ENCODE data around the gene AQP6. TPM values are rescaled to one million over a fixed set of nuclear protein-coding genes. Genes with fewer than 3 reads are reported as not detected.
A peak's percentile ranks its signal among the peaks of the same experiment; 100 is the strongest.

The AQP6 gene
- total RNA-seq, 4 donors from 2014 or later: 0.39 to 0.63 TPM; not detected in 2

DNA sequence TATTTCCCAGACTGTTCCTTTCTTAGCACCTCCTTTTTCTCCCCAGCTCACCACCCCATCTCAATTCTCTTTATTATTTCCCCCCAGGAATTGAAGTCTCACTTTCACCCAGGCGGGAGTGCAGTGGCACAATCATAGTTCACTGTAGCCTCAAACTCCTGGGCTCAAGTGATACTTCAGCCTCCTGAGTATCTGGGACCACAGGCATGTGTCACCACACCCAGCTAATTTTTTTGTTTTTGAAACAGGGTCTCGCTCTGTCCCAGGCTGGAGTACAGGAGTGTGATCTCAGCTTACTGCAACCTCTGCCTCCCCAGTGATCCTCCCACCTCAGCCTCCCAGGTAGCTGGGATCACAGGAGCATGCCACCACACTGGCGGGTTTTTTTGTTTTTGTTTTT lies 41.6 kb downstream of the AQP6 start:
- WGBS, 2 donors: 95 to 97% methylated on average over 3 of the region's 3 CpGs
- Histone ChIP-seq H3K36me3 (no peaks in the 10 kb centered on the region), H3K27me3 (no peaks in the 10 kb centered on the region), H3K27ac (no peak overlapping the region), H3K4me1 (peaks cover 0 to 23% (median 4%) of the 10 kb centered on the region in 4 donors), H3K4me3 (no peak overlapping the region), H3K9me3 (no peaks in the 10 kb centered on the region)
- TF ChIP-seq POLR2A (IDR thresholded peaks at IDR 0.05): no peak
- no peak for TF ChIP-seq EP300 (IDR thresholded peaks at IDR 0.05)
- TF ChIP-seq, protein P1, sequence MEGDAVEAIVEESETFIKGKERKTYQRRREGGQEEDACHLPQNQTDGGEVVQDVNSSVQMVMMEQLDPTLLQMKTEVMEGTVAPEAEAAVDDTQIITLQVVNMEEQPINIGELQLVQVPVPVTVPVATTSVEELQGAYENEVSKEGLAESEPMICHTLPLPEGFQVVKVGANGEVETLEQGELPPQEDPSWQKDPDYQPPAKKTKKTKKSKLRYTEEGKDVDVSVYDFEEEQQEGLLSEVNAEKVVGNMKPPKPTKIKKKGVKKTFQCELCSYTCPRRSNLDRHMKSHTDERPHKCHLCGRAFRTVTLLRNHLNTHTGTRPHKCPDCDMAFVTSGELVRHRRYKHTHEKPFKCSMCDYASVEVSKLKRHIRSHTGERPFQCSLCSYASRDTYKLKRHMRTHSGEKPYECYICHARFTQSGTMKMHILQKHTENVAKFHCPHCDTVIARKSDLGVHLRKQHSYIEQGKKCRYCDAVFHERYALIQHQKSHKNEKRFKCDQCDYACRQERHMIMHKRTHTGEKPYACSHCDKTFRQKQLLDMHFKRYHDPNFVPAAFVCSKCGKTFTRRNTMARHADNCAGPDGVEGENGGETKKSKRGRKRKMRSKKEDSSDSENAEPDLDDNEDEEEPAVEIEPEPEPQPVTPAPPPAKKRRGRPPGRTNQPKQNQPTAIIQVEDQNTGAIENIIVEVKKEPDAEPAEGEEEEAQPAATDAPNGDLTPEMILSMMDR (IDR thresholded peaks at IDR 0.05): no peak
- no peak for DNase-seq (ENCODE audit: low spot score in 2 of 2)

DNA sequence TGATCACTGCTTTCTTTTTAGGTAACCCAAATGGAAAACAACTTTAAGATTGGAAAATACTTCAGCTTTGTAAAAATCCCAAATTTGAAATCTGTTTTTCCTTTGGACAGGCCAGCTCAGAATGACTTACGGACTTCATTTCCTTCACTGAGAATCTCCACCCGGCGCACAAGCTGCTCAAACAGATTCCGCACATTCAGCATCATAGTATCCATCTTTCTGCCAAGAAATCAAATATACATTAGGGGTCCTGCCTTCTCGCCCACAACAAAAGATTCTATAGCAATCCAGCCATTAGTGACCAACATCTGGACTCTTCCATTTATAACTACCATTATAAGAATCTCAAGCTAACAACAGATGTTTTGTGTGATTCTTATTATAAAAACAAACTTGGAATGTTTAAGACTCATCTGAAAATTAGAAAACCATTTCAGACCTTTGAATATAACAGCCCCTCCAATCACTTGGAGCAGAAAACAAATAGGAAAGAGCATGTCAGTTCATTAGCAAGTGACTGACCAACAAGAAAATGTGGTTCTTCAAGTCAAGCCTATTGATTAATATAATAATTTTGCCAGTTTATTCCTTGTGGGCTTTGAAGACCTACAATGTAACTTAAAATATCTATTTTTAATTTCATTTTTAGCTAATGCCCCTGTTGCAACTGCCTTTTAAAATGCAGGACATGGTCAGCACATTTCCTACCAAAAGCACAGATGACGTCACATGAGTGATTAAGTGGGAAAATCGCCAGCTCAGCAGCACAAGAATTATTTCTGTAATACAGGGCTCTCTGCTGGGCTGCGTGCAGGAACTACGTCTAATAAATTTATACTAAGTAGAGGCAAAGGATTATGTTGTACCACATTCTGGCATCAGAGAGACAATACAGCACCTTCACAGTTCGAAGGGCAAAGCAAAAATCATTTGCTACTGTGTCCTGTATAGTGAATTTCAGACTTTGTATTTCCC lies 44.0 kb downstream of the AQP6 start:
- Histone ChIP-seq H3K9me3 (no peaks in the 10 kb centered on the region), H3K36me3 (no peaks in the 10 kb centered on the region), H3K27me3 (no peaks in the 10 kb centered on the region), H3K27ac (peak overlapping the region in 3 of 4 donors; percentile 41 to 82 (median 63)), H3K4me1 (peaks cover 0 to 23% (median 4%) of the 10 kb centered on the region in 4 donors), H3K4me3 (no peak overlapping the region)
- TF ChIP-seq, protein P1 (IDR thresholded peaks at IDR 0.05): no peak
- peak in 1 of 2 donors; percentile 61 for TF ChIP-seq EP300 (IDR thresholded peaks at IDR 0.05)
- DNase-seq (ENCODE audit: low spot score in 2 of 2): peak; percentile 37 to 81
- WGBS, 2 donors: 33 to 35% methylated on average over 10 of the region's 10 CpGs

- Histone ChIP-seq H3K27ac (peak overlapping the region in 3 of 4 donors; percentile 41 to 82 (median 63)), H3K36me3 (no peaks in the 10 kb centered on the region), H3K27me3 (no peaks in the 10 kb centered on the region), H3K4me1 (peaks cover 0 to 23% (median 4%) of the 10 kb centered on the region in 4 donors), H3K4me3 (no peak overlapping the region), H3K9me3 (no peaks in the 10 kb centered on the region)
- no peak for DNase-seq (ENCODE audit: low spot score in 2 of 2)
- no peak for TF ChIP-seq POLR2A (IDR thresholded peaks at IDR 0.05)
- 56 to 64% methylated on average over 6 of the region's 6 CpGs for WGBS, 2 donors
Observed at GRCh38 chr12:50017641-50018040, 44.9 kb downstream of the AQP6 start.

DNA sequence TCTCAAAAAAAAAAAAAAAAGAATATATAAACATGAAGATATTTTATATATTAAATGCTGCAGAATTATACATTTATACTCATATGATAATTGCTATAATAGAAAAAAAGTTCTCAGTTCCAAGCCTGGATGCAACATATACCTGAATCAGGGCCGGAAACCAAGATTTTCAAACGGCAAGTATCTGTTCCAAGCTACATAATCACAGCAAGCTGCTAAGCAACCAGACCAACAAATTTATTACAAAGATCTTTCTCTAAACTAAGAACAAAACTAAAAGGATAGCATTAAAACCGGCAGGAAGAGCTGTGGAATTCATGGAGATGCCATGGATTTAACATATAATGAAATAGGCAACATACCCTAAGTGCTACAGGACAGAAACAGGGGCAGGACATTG lies 45.4 kb downstream of the AQP6 start:
- no peak overlapping the region for H3K4me3 ChIP-seq
- H3K9me3 ChIP-seq: no peaks in the 10 kb centered on the region
- 67 to 70% methylated on average over 3 of the region's 3 CpGs for WGBS, 2 donors
- no peak for DNase-seq (ENCODE audit: low spot score in 2 of 2)
- peak overlapping the region in 3 of 4 donors; percentile 41 to 82 (median 63) for H3K27ac ChIP-seq
- peaks cover 0 to 23% (median 4%) of the 10 kb centered on the region in 4 donors for H3K4me1 ChIP-seq
- no peaks in the 10 kb centered on the region for H3K36me3 ChIP-seq
- no peak for TF ChIP-seq POLR2A (IDR thresholded peaks at IDR 0.05)
- no peak for TF ChIP-seq EP300 (IDR thresholded peaks at IDR 0.05)
- TF ChIP-seq, protein P1 (IDR thresholded peaks at IDR 0.05): no peak
- H3K27me3 ChIP-seq: no peaks in the 10 kb centered on the region

GRCh38 chr12:50018968-50019367 lies 46.2 kb downstream of the AQP6 start:
- TF ChIP-seq POLR2A (IDR thresholded peaks at IDR 0.05) (no peak), EP300 (IDR thresholded peaks at IDR 0.05) (no peak)
- no peak overlapping the region for H3K4me3 ChIP-seq
- no peaks in the 10 kb centered on the region for H3K9me3 ChIP-seq
- WGBS, 2 donors: 94 to 95% methylated on average over 2 of the region's 2 CpGs
- H3K4me1 ChIP-seq: peaks cover 0 to 23% (median 4%) of the 10 kb centered on the region in 4 donors
- no peaks in the 10 kb centered on the region for H3K36me3 ChIP-seq
- no peak for DNase-seq (ENCODE audit: low spot score in 2 of 2)
- H3K27ac ChIP-seq: no peak overlapping the region
- H3K27me3 ChIP-seq: no peaks in the 10 kb centered on the region

GRCh38 chr12:50019524-50019923 lies 46.8 kb downstream of the AQP6 start:
- 90 to 96% methylated on average over 2 of the region's 2 CpGs for WGBS, 2 donors
- TF ChIP-seq POLR2A (IDR thresholded peaks at IDR 0.05) (no peak), EP300 (IDR thresholded peaks at IDR 0.05) (no peak)
- TF ChIP-seq, protein P1 (IDR thresholded peaks at IDR 0.05): no peak
- H3K9me3 ChIP-seq: no peaks in the 10 kb centered on the region
- no peak for DNase-seq (ENCODE audit: low spot score in 2 of 2)
- no peaks in the 10 kb centered on the region for H3K27me3 ChIP-seq
- no peaks in the 10 kb centered on the region for H3K36me3 ChIP-seq
- no peak overlapping the region for H3K27ac ChIP-seq
- H3K4me1 ChIP-seq: peaks cover 0 to 29% (median 8%) of the 10 kb centered on the region in 4 donors
- H3K4me3 ChIP-seq: no peak overlapping the region
